ENCODE measurements around the gene PHACTR1. TPM values are rescaled to one million over a fixed set of nuclear protein-coding genes. Genes with fewer than 3 reads are reported as not detected.
A peak's percentile ranks its signal among the peaks of the same experiment; 100 is the strongest.
"Not testable (repeated sequence)": the region's sequence is repeated elsewhere in the genome, so short reads cannot be mapped to it uniquely, and the experiment has no call there.

The PHACTR1 gene
- 1.9 and 3.9 TPM in 2 replicates for total RNA-seq

GRCh38 chr6:12716298-12716916 lies at the start of gene PHACTR1:
Gene PHACTR1, plus strand, starts transcription at chr6:12716767.
- no peak for DNase-seq (ENCODE audit: low read depth)

GRCh38 chr6:12666886-12667285 lies 49.7 kb upstream of the PHACTR1 start:
- no peak for DNase-seq (ENCODE audit: low read depth)

- no peak for DNase-seq (ENCODE audit: low read depth)
Observed at GRCh38 chr6:12675931-12676330, 40.6 kb upstream of the PHACTR1 start.

GRCh38 chr6:12679341-12679740 lies 37.2 kb upstream of the PHACTR1 start:
- DNase-seq (ENCODE audit: low read depth): peak; percentile 71

- DNase-seq (ENCODE audit: low read depth): no peak
Observed at GRCh38 chr6:12693122-12693521, 23.4 kb upstream of the PHACTR1 start.

- no peak for DNase-seq (ENCODE audit: low read depth)
Observed at GRCh38 chr6:12698298-12698697, 18.3 kb upstream of the PHACTR1 start.

GRCh38 chr6:12704946-12705345 lies 11.6 kb upstream of the PHACTR1 start:
- no peak for DNase-seq (ENCODE audit: low read depth)

GRCh38 chr6:12709116-12709515 lies 7.5 kb upstream of the PHACTR1 start:
- DNase-seq (ENCODE audit: low read depth): peak; percentile 43

- DNase-seq (ENCODE audit: low read depth): no peak
Observed at GRCh38 chr6:12709556-12710232, 6.9 kb upstream of the PHACTR1 start.

- DNase-seq (ENCODE audit: low read depth): no peak
Observed at GRCh38 chr6:12710921-12711320, 5.6 kb upstream of the PHACTR1 start.

- DNase-seq (ENCODE audit: low read depth): no peak
Observed at GRCh38 chr6:12714022-12714421, 2.5 kb upstream of the PHACTR1 start.

- no peak for DNase-seq (ENCODE audit: low read depth)
Observed at GRCh38 chr6:12715437-12715836, 1.1 kb upstream of the PHACTR1 start.

- no peak for DNase-seq (ENCODE audit: low read depth)
Observed at GRCh38 chr6:12717356-12717755, 789 bp downstream of the PHACTR1 start.

GRCh38 chr6:12718015-12718414 lies 1.4 kb downstream of the PHACTR1 start:
- DNase-seq (ENCODE audit: low read depth): peak; percentile 19

GRCh38 chr6:12719017-12719416 lies 2.5 kb downstream of the PHACTR1 start:
- no peak for DNase-seq (ENCODE audit: low read depth)

GRCh38 chr6:12720310-12720709 lies 3.7 kb downstream of the PHACTR1 start:
- no peak for DNase-seq (ENCODE audit: low read depth)

GRCh38 chr6:12725263-12725662 lies 8.7 kb downstream of the PHACTR1 start:
- no peak for DNase-seq (ENCODE audit: low read depth)

- DNase-seq (ENCODE audit: low read depth): no peak
Observed at GRCh38 chr6:12729467-12729866, 12.9 kb downstream of the PHACTR1 start.

GRCh38 chr6:12730809-12731208 lies 14.2 kb downstream of the PHACTR1 start:
- DNase-seq (ENCODE audit: low read depth): not testable (repeated sequence)

- DNase-seq (ENCODE audit: low read depth): no peak
Observed at GRCh38 chr6:12733876-12734275, 17.3 kb downstream of the PHACTR1 start.

GRCh38 chr6:12735786-12736185 lies 19.2 kb downstream of the PHACTR1 start:
- DNase-seq (ENCODE audit: low read depth): peak; percentile 3

GRCh38 chr6:12748411-12748810 lies 31.8 kb downstream of the PHACTR1 start:
- no peak for DNase-seq (ENCODE audit: low read depth)

GRCh38 chr6:12748815-12749521 lies 32.4 kb downstream of the PHACTR1 start:
- DNase-seq (ENCODE audit: low read depth): no peak
